ENCODE data around the gene GAB1. TPM values are rescaled to one million over a fixed set of nuclear protein-coding genes. Genes with fewer than 3 reads are reported as not detected.

GAB1 gene
- total and polyA plus RNA-seq, 4 donors, result 2.4 to 31.3 (median 6.9) TPM

- WGBS, result 85% methylated on average over 5 of the region's 5 CpGs
- Histone ChIP-seq H3K27me3 (ENCODE audit: control insufficient read depth in 4 of 4, insufficient read depth in 4 of 4, low read length in 3 of 4) (no peaks in the 10 kb centered on the region), H3K27ac (ENCODE audit: low read depth in 1 of 2, low read length in 2 of 2) (no peak overlapping the region), H3K4me1 (ENCODE audit: control insufficient read depth in 4 of 4, insufficient read depth in 4 of 4, low read length in 3 of 4) (peaks cover 0 to 18% (median 4%) of the 10 kb centered on the region in 4 donors), H3K4me3 (ENCODE audit: low read depth in 1 of 3, low read length in 3 of 3) (no peak overlapping the region), H3K36me3 (ENCODE audit: control insufficient read depth in 4 of 4, insufficient read depth in 3 of 4, low read depth in 1 of 4, low read length in 3 of 4) (no peaks in the 10 kb centered on the region), H3K9ac (ENCODE audit: low read depth in 1 of 2, low read length in 2 of 2) (no peak overlapping the region), H3K9me3 (ENCODE audit: control insufficient read depth in 4 of 4, low read length in 3 of 4) (no peaks in the 10 kb centered on the region)
- DNase-seq (ENCODE audit: low spot score), result no peak
- TF ChIP-seq RXRA (IDR thresholded peaks at IDR 0.05) (no peak), YY1 (IDR thresholded peaks at IDR 0.05) (no peak), FOXA2 (IDR thresholded peaks at IDR 0.05) (no peak), RAD21 (IDR thresholded peaks at IDR 0.05) (no peak), HNF4G (IDR thresholded peaks at IDR 0.05) (no peak), TAF1 (conservative IDR thresholded peaks at IDR 0.05) (no peak), EGR1 (IDR thresholded peaks at IDR 0.05; ENCODE audit: low read depth in 2 of 2) (no peak), HNF4A (conservative IDR thresholded peaks at IDR 0.05) (no peak), FOXA1 (IDR thresholded peaks at IDR 0.05) (no peak)
Measured at GRCh38 chr4:143364063-143364462, 27.4 kb downstream of the GAB1 start.

GRCh38 chr4:143367863-143368262, 31.2 kb downstream of the GAB1 start:
- H3K27ac ChIP-seq (ENCODE audit: low read depth in 1 of 2, low read length in 2 of 2), result no peak overlapping the region
- peaks cover 0 to 6% (median 0%) of the 10 kb centered on the region in 4 donors for H3K4me1 ChIP-seq (ENCODE audit: control insufficient read depth in 4 of 4, insufficient read depth in 4 of 4, low read length in 3 of 4)
- H3K27me3 ChIP-seq (ENCODE audit: control insufficient read depth in 4 of 4, insufficient read depth in 4 of 4, low read length in 3 of 4), result no peaks in the 10 kb centered on the region
- 76% methylated on average over 5 of the region's 5 CpGs for WGBS
- no peak overlapping the region for H3K4me3 ChIP-seq (ENCODE audit: low read depth in 1 of 3, low read length in 3 of 3)
- no peak for DNase-seq (ENCODE audit: low spot score)
- H3K9ac ChIP-seq (ENCODE audit: low read depth in 1 of 2, low read length in 2 of 2), result no peak overlapping the region
- H3K9me3 ChIP-seq (ENCODE audit: control insufficient read depth in 4 of 4, low read length in 3 of 4), result no peaks in the 10 kb centered on the region
- no peaks in the 10 kb centered on the region for H3K36me3 ChIP-seq (ENCODE audit: control insufficient read depth in 4 of 4, insufficient read depth in 3 of 4, low read depth in 1 of 4, low read length in 3 of 4)
- peak; percentile 54 for TF ChIP-seq HNF4G (IDR thresholded peaks at IDR 0.05)
- peak in 1 of 2 donors; percentile 24 for TF ChIP-seq RXRA (IDR thresholded peaks at IDR 0.05)
- no peak for TF ChIP-seq TAF1 (conservative IDR thresholded peaks at IDR 0.05)
- peak; percentile 70 to 86 for TF ChIP-seq HNF4A (conservative IDR thresholded peaks at IDR 0.05)

- H3K9me3 ChIP-seq (ENCODE audit: control insufficient read depth in 4 of 4, low read length in 3 of 4), result no peaks in the 10 kb centered on the region
- no peak overlapping the region for H3K27ac ChIP-seq (ENCODE audit: low read depth in 1 of 2, low read length in 2 of 2)
- no peak for DNase-seq (ENCODE audit: low spot score)
- H3K4me3 ChIP-seq (ENCODE audit: low read depth in 1 of 3, low read length in 3 of 3), result no peak overlapping the region
- TF ChIP-seq EGR1 (IDR thresholded peaks at IDR 0.05; ENCODE audit: low read depth in 2 of 2), result no peak
- no peak for TF ChIP-seq NR2F2 (IDR thresholded peaks at IDR 0.05)
- TF ChIP-seq MAX (IDR thresholded peaks at IDR 0.05), result no peak
- TF ChIP-seq ATF3 (IDR thresholded peaks at IDR 0.05), result no peak
- no peak for TF ChIP-seq FOXA2 (IDR thresholded peaks at IDR 0.05)
- TF ChIP-seq HNF4A (conservative IDR thresholded peaks at IDR 0.05), result no peak
- TF ChIP-seq RXRA (IDR thresholded peaks at IDR 0.05), result no peak
- TF ChIP-seq JUND (IDR thresholded peaks at IDR 0.05), result no peak
- no peak for TF ChIP-seq FOXA1 (IDR thresholded peaks at IDR 0.05)
- TF ChIP-seq CTCF (IDR thresholded peaks at IDR 0.05; ENCODE audit: low read depth, low read length, missing input control), result no peak
- TF ChIP-seq YY1 (IDR thresholded peaks at IDR 0.05), result no peak
- TF ChIP-seq ZBTB33 (IDR thresholded peaks at IDR 0.05), result no peak
- no peak for TF ChIP-seq GABPA (IDR thresholded peaks at IDR 0.05 in 1 of 2, conservative IDR thresholded peaks at IDR 0.05 in 1 of 2)
- no peak for TF ChIP-seq REST (IDR thresholded peaks at IDR 0.05)
- peaks cover 0 to 6% (median 0%) of the 10 kb centered on the region in 4 donors for H3K4me1 ChIP-seq (ENCODE audit: control insufficient read depth in 4 of 4, insufficient read depth in 4 of 4, low read length in 3 of 4)
- no peaks in the 10 kb centered on the region for H3K27me3 ChIP-seq (ENCODE audit: control insufficient read depth in 4 of 4, insufficient read depth in 4 of 4, low read length in 3 of 4)
- H3K9ac ChIP-seq (ENCODE audit: low read depth in 1 of 2, low read length in 2 of 2), result no peak overlapping the region
- H3K36me3 ChIP-seq (ENCODE audit: control insufficient read depth in 4 of 4, insufficient read depth in 3 of 4, low read depth in 1 of 4, low read length in 3 of 4), result no peaks in the 10 kb centered on the region
- 59% methylated on average over 3 of the region's 3 CpGs for WGBS
Measured at GRCh38 chr4:143369552-143369951, 32.9 kb downstream of the GAB1 start.

Measured in liver (tissue), 9 donors.